H1 (cell line): ENCODE measurements around the gene STX11. TPM values are rescaled to one million over a fixed set of nuclear protein-coding genes. Genes with fewer than 3 reads are reported as not detected.

Experiments used
- CTCF ChIA-PET: fragments of 300-600 bp; sonication (Branson Sonifier 250); formaldehyde crosslinking; loops from one replicate; lab custom pipeline; 2021; ENCODE audit not compliant: partially characterized antibody; lab: Charles Lee
- POLR2A ChIA-PET: fragments of 300-600 bp; sonication (Branson Sonifier 250); formaldehyde crosslinking; loops from one replicate; lab custom pipeline; 2021; ENCODE audit warnings: inconsistent platforms; ENCODE audit not compliant: partially characterized antibody; lab: Charles Lee
- DNase-seq, 2 experiments: peaks; one replicate each; pipeline versions ENCODE4 v3.0.0 to v3.0.0-alpha.2; 2010 to 2022; ENCODE audit warnings: low spot score in 2 of 2, low read depth in 1 of 2, mixed read lengths in 1 of 2
- FAIRE-seq: peaks from 2 replicates; lab custom pipeline; 2011; peaks lifted over from hg19 to GRCh38; lab: Jason Lieb, UNC
- H2AFZ ChIP-seq: 2 replicates; pipeline ENCODE4 v1.8.1; 2012; ENCODE audit warnings: low read length, inconsistent platforms
- H2AK5ac ChIP-seq: 2 replicates; pipeline ENCODE4 v1.6.1; 2013; ENCODE audit warnings: low read depth, low read length
- H2BK120ac ChIP-seq: replicated peaks from 2 replicates; pipeline ENCODE3; 2013; ENCODE audit warnings: low read depth, low read length, inconsistent platforms
- H2BK12ac ChIP-seq: 2 replicates; pipeline ENCODE4 v1.6.1; 2013; ENCODE audit warnings: low read depth, low read length
- H2BK15ac ChIP-seq: 2 replicates; pipeline ENCODE4 v1.6.1; 2013; ENCODE audit warnings: low read length
- H2BK20ac ChIP-seq: 2 replicates; pipeline ENCODE4 v1.6.1; 2013; ENCODE audit warnings: low read length
- H2BK5ac ChIP-seq: 2 replicates; pipeline ENCODE4 v1.6.1; 2013; ENCODE audit warnings: low read depth, low read length
- H3K14ac ChIP-seq: 2 replicates; pipeline ENCODE4 v1.6.1; 2013; ENCODE audit warnings: inconsistent platforms; ENCODE audit not compliant: insufficient read length
- H3K18ac ChIP-seq: 2 replicates; pipeline ENCODE4 v1.6.1; 2013; ENCODE audit warnings: low read length; ENCODE audit errors: extremely low read depth
- H3K23ac ChIP-seq: 2 replicates; pipeline ENCODE4 v1.6.1; 2013; ENCODE audit warnings: inconsistent platforms; ENCODE audit not compliant: insufficient read length
- H3K23me2 ChIP-seq: 2 replicates; pipeline ENCODE4 v1.6.1; 2013; ENCODE audit warnings: low read depth, low read length
- H3K27ac ChIP-seq: 2 replicates; pipeline ENCODE4 v1.6.1; 2011; ENCODE audit warnings: low read depth, low read length, inconsistent platforms
- H3K27me3 ChIP-seq, 4 experiments: replicated peaks in 1 of 4; 1 replicate in 1 of 4; 2 replicates in 3 of 4; pipeline versions ENCODE4 v1.6.1 to v1.8.1; 2011 to 2013; ENCODE audit warnings: low read length in 3 of 4, mild to moderate bottlenecking in 3 of 4, inconsistent platforms in 2 of 4, mixed read lengths in 2 of 4, moderate library complexity in 1 of 4; ENCODE audit not compliant: control insufficient read depth in 3 of 4, insufficient read depth in 3 of 4; ENCODE audit errors: extremely low read depth in 1 of 4
- H3K36me3 ChIP-seq, 4 experiments: 2 replicates each; pipeline versions ENCODE4 v1.6.1 to v1.8.1; 2011 to 2013; ENCODE audit warnings: mild to moderate bottlenecking in 4 of 4, low read length in 3 of 4, moderate library complexity in 2 of 4, control low read depth in 1 of 4, inconsistent platforms in 1 of 4; ENCODE audit not compliant: insufficient read depth in 4 of 4, control insufficient read depth in 2 of 4
- H3K4ac ChIP-seq: replicated peaks from 2 replicates; pipeline ENCODE3; 2013; ENCODE audit warnings: low read length, low read depth, mixed read lengths, inconsistent platforms; ENCODE audit not compliant: insufficient read length
- H3K4me1 ChIP-seq, 4 experiments: replicated peaks in 1 of 4; 1 replicate in 1 of 4; 2 replicates in 3 of 4; pipeline versions ENCODE4 v1.6.1 to v1.8.1; 2011 to 2013; ENCODE audit warnings: low read length in 3 of 4, inconsistent platforms in 2 of 4, mixed read lengths in 1 of 4; ENCODE audit not compliant: insufficient read depth in 4 of 4, control insufficient read depth in 3 of 4
- H3K4me2 ChIP-seq, 2 experiments: 2 replicates each; pipeline versions ENCODE4 v1.6.1 to v1.8.1; 2011 to 2013; ENCODE audit warnings: low read depth in 2 of 2, low read length in 2 of 2, control low read depth in 1 of 2, inconsistent platforms in 1 of 2, mild to moderate bottlenecking in 1 of 2; ENCODE audit not compliant: insufficient read depth in 1 of 2
- H3K4me3 ChIP-seq, 4 experiments: fragments of 200-600, 300-600 bp in 1 of 4; sonication (generic), shearing (Covaris generic), sonication (Bioruptor Twin) in 1 of 4; 2 replicates each; pipeline versions ENCODE4 v1.5.1 to v1.8.1; 2011 to 2016; ENCODE audit warnings: low read length in 4 of 4, low read depth in 3 of 4, control low read depth in 2 of 4, inconsistent platforms in 2 of 4, mild to moderate bottlenecking in 2 of 4, mixed read lengths in 1 of 4, moderate library complexity in 1 of 4; ENCODE audit not compliant: insufficient read depth in 2 of 4; ENCODE audit errors: extremely low read depth in 1 of 4
- H3K56ac ChIP-seq: replicated peaks from 2 replicates; pipeline ENCODE3; 2013; ENCODE audit warnings: low read depth, mild to moderate bottlenecking, mixed read lengths, low read length, inconsistent platforms; ENCODE audit not compliant: insufficient read length
- H3K79me1 ChIP-seq: 2 replicates; pipeline ENCODE4 v1.6.1; 2013; ENCODE audit warnings: low read depth, low read length, control low read depth
- H3K79me2 ChIP-seq, 2 experiments: 2 replicates each; pipeline versions ENCODE4 v1.6.1 to v1.8.1; 2012 to 2013; ENCODE audit warnings: low read length in 2 of 2, mild to moderate bottlenecking in 2 of 2, inconsistent platforms in 1 of 2; ENCODE audit not compliant: insufficient read depth in 2 of 2, control insufficient read depth in 1 of 2
- H3K9ac ChIP-seq, 4 experiments: replicated peaks in 1 of 4; 1 replicate in 1 of 4; 2 replicates in 3 of 4; pipeline versions ENCODE4 v1.6.1 to v1.8.1; 2011 to 2013; ENCODE audit warnings: low read depth in 3 of 4, low read length in 3 of 4, control low read depth in 2 of 4, mild to moderate bottlenecking in 2 of 4, moderate library complexity in 2 of 4, inconsistent platforms in 1 of 4; ENCODE audit errors: extremely low read depth in 1 of 4
- H3K9me3 ChIP-seq, 2 experiments: 2 replicates each; pipeline versions ENCODE4 v1.6.1 to v1.8.1; 2012 to 2013; ENCODE audit warnings: mild to moderate bottlenecking in 2 of 2, moderate library complexity in 2 of 2, control low read depth in 1 of 2, inconsistent platforms in 1 of 2, low read depth in 1 of 2, low read length in 1 of 2, mixed read lengths in 1 of 2; ENCODE audit not compliant: insufficient read depth in 2 of 2
- H4K20me1 ChIP-seq, 2 experiments: replicated peaks in 1 of 2; 2 replicates each; pipeline versions ENCODE3 to v1.8.1; 2011 to 2013; ENCODE audit warnings: inconsistent platforms in 2 of 2, low read length in 2 of 2, mild to moderate bottlenecking in 1 of 2; ENCODE audit not compliant: insufficient read depth in 2 of 2, control insufficient read depth in 1 of 2
- H4K5ac ChIP-seq: 2 replicates; pipeline ENCODE4 v1.6.1; 2013; ENCODE audit warnings: low read length, low read depth, mixed read lengths, inconsistent platforms; ENCODE audit not compliant: insufficient read length
- H4K8ac ChIP-seq: 2 replicates; pipeline ENCODE4 v1.8.0; 2013; ENCODE audit warnings: mild to moderate bottlenecking, moderate library complexity, low read length, inconsistent platforms; ENCODE audit not compliant: insufficient read depth; ENCODE audit errors: extremely low read depth
- H4K91ac ChIP-seq: replicated peaks from 2 replicates; pipeline ENCODE3; 2013; ENCODE audit warnings: low read length, mixed read lengths, inconsistent platforms; ENCODE audit not compliant: insufficient read length
- BRCA1 ChIP-seq: IDR thresholded peaks from 2 replicates; pipeline ENCODE4 v1.6.1; 2012; ENCODE audit warnings: low read depth, low read length, improper control_type of control experiment
- CBX8 ChIP-seq: fragments of 300-800, 300-1000 bp; sonication (generic); IDR thresholded peaks from 2 replicates; pipeline ENCODE4 v1.7.1; 2016; ENCODE audit warnings: low read depth, low read length, borderline replicate concordance
- CHD2 ChIP-seq: IDR thresholded peaks from 2 replicates; pipeline ENCODE4 v1.6.1; 2012; ENCODE audit warnings: low read length, improper control_type of control experiment
- HDAC2 ChIP-seq, 2 experiments: fragments of 300-600 bp in 1 of 2; sonication (generic) in 1 of 2; IDR thresholded peaks; 2 replicates each; pipeline ENCODE4 v1.6.1; 2011 to 2012; ENCODE audit warnings: low read depth in 2 of 2, low read length in 2 of 2, mild to moderate bottlenecking in 2 of 2, moderate library complexity in 2 of 2, borderline replicate concordance in 1 of 2, inconsistent platforms in 1 of 2
- SP4 ChIP-seq: IDR thresholded peaks from 2 replicates; pipeline ENCODE4 v1.6.1; 2012; ENCODE audit warnings: low read length, inconsistent platforms
- TEAD4 ChIP-seq: IDR thresholded peaks from 2 replicates; pipeline ENCODE4 v1.6.1; 2012; ENCODE audit warnings: low read depth, low read length, inconsistent platforms, mixed read lengths
- USF2 ChIP-seq: IDR thresholded peaks from 2 replicates; pipeline ENCODE4 v1.6.1; 2011; ENCODE audit warnings: low read length, improper control_type of control experiment
- WGBS, 2 experiments: shearing (Covaris generic) in 1 of 2; methylation state at CpG; one replicate each; pipeline versions ENCODE4 v1.1.6 to v1.1.7; 2013 to 2015; ENCODE audit warnings: low lambda C conversion rate in 2 of 2, mixed read lengths in 2 of 2, inconsistent platforms in 1 of 2, low coverage in 1 of 2, missing lambda C conversion rate in 1 of 2; ENCODE audit not compliant: insufficient replicate concordance in 2 of 2, insufficient coverage in 1 of 2, insufficient read length in 1 of 2; ENCODE audit errors: extremely low coverage in 1 of 2, missing lambda C conversion rate in 1 of 2; 5-methylcytosine and 5-hydroxymethylcytosine counted together
- polyA plus RNA-seq, 7 experiments: library from polyadenylated mRNA; depleted of rRNA in 3 of 7; stranded (reverse) in 5 of 7; unstranded in 2 of 7; fragments of >200 nt in 5 of 7; fragments of 200-250 nt in 2 of 7; gene quantifications; 1 replicate in 5 of 7; 2 replicates in 1 of 7; 4 replicates in 1 of 7; pipeline versions ENCODE4 v1.2.1 to v1.2.3, GENCODE V29; 2011 to 2013; ENCODE audit warnings: missing spikeins in 2 of 7, mixed read lengths in 2 of 7
- total RNA-seq: library from RNA; stranded (reverse); fragmentation: NEBNext Ultra II Directional; extraction: Animal tissue kit (Norgen Biotek cat#: 25700); gene quantifications from 2 replicates; pipeline ENCODE4 v1.2.1, GENCODE V29; 2021
- TF ChIP-seq, protein P1 (sequence below), 3 experiments: IDR thresholded peaks; 1 replicate in 2 of 3; 2 replicates in 1 of 3; pipeline versions ENCODE4 v1.5.1 to v1.6.1; 2011; ENCODE audit warnings: low read length in 3 of 3, mild to moderate bottlenecking in 3 of 3, inconsistent platforms in 2 of 3, low read depth in 1 of 3, moderate library complexity in 1 of 3; ENCODE audit not compliant: insufficient read depth in 1 of 3; ENCODE audit errors: control extremely low read depth in 1 of 3

STX11 gene
- total and polyA plus RNA-seq, 2 of the 8 experiments (the other 6 are each of a cell fraction or from before 2014, with no cell fraction given): 0.15 to 0.34 TPM

DNA sequence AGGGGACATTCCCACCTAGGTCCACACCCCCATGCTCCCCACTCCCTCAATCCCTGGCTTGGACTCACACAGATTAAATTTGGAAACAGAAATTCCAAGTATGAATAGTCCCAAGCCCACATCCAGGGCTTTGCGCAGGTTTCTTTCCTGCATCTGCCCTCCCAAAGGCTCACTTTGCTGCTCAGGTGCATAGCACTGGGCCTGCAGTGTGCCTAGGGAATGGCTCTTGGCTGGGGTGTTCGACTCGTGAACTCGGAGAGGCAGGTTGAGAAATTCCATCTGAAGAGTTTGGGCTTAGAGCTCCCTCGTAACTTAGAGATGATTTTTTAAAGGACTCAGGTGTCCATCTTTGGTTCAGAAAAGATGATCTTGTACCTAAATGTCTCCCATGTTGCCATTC, 40.1 kb upstream of the STX11 start:
- Histone ChIP-seq H2BK5ac (no peak overlapping the region), H3K14ac (no peak overlapping the region), H3K4me2 (no peak overlapping the region), H2BK15ac (no peak overlapping the region), H3K18ac (no peak overlapping the region), H3K23me2 (no peaks in the 10 kb centered on the region; the same call in 1 of the 2 replicates), H4K8ac (no peak overlapping the region), H3K9me3 (no peaks in the 10 kb centered on the region), H2BK20ac (no peak overlapping the region), H2BK120ac (no peak overlapping the region)
- no peak for TF ChIP-seq HDAC2 (IDR thresholded peaks at IDR 0.05; ENCODE audit: borderline replicate concordance in 1 of 2, low read depth in 2 of 2, low read length in 2 of 2)
- no peak for TF ChIP-seq CHD2
- TF ChIP-seq TEAD4: no peak
- no peak for TF ChIP-seq SP4
- TF ChIP-seq USF2: no peak
- TF ChIP-seq, protein P1, sequence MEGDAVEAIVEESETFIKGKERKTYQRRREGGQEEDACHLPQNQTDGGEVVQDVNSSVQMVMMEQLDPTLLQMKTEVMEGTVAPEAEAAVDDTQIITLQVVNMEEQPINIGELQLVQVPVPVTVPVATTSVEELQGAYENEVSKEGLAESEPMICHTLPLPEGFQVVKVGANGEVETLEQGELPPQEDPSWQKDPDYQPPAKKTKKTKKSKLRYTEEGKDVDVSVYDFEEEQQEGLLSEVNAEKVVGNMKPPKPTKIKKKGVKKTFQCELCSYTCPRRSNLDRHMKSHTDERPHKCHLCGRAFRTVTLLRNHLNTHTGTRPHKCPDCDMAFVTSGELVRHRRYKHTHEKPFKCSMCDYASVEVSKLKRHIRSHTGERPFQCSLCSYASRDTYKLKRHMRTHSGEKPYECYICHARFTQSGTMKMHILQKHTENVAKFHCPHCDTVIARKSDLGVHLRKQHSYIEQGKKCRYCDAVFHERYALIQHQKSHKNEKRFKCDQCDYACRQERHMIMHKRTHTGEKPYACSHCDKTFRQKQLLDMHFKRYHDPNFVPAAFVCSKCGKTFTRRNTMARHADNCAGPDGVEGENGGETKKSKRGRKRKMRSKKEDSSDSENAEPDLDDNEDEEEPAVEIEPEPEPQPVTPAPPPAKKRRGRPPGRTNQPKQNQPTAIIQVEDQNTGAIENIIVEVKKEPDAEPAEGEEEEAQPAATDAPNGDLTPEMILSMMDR (IDR thresholded peaks at IDR 0.05; ENCODE audit: control extremely low read depth in 1 of 3, insufficient read depth in 1 of 3, low read depth in 1 of 3, low read length in 3 of 3): no peak
- no peak for TF ChIP-seq BRCA1
- TF ChIP-seq CBX8: no peak
- TF ChIP-seq, all 59 proteins: peak for 0
- CTCF ChIA-PET: interaction anchor here (0.9 to 2.0 kb wide), 6 partner anchors 9 to 170 kb away, joined by 3 to 9 read pairs (median 3); no protein-coding TSS in a partner anchor
- Histone ChIP-seq H3K9ac (no peak overlapping the region), H4K5ac (no peak overlapping the region), H3K56ac (no peak overlapping the region), H3K27me3 (no peaks in the 10 kb centered on the region), H3K36me3 (no peaks in the 10 kb centered on the region), H4K91ac (no peak overlapping the region), H4K20me1 (no peaks in the 10 kb centered on the region), H3K4me3 (no peak overlapping the region), H3K4ac (no peak overlapping the region), H2AFZ (no peak overlapping the region), H2AK5ac (no peak overlapping the region), H3K4me1 (no peaks in the 10 kb centered on the region), H3K79me1 (no peaks in the 10 kb centered on the region), H3K79me2 (no peaks in the 10 kb centered on the region), H3K23ac (no peak overlapping the region), H2BK12ac (no peak overlapping the region), H3K27ac (no peak overlapping the region)
- POLR2A ChIA-PET: no interaction called here
- FAIRE-seq: no peak
- DNase-seq: no peak
- 75% methylated on average over 5 of the region's 5 CpGs; no CpG with 5 or more reads in 1 of the 2 experiments for WGBS, 2 experiments
